IPS-11a (cell line): ENCODE data around the gene ZNHIT6.

Source experiments
- H3K4me3 ChIP-seq: one replicate; pipeline ENCODE4 v1.5.1; 2013; ENCODE audit warnings: low read depth, low read length, control low read depth

ZNHIT6 gene

DNA sequence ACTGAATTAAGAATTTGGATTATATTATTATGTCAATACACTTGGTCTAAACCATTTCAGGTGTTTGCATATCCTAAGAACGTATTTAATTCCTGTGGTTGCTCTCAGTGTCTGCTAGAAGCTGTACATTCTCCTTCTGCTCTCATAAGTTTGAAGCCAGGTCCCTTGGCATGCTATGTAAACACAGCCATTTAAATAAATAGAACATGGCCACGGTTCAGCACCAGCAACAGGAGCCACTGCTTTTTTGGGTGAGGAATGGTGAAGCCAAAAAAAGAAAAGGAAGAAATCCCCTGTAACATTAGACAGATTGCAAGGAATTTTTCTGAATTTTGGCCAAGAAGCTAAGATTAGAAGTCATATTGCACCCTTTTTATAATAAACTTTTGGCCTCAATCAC, 108.6 kb downstream of the ZNHIT6 start:
- no peak overlapping the region for H3K4me3 ChIP-seq
